CD4-positive, alpha-beta T cell (primary cell): ENCODE measurements around the gene PAPOLA. TPM values are rescaled to one million over a fixed set of nuclear protein-coding genes. Genes with fewer than 3 reads are reported as not detected.

Source experiments
- ATAC-seq: fragments of 200-7000 bp; cut with Tn5 transposase; one replicate; pipeline ENCODE4 v1.10.0; 2022; ENCODE audit warnings: mild to moderate bottlenecking; ENCODE audit not compliant: poor library complexity
- CTCF ChIA-PET: fragments of 350-600 bp; sonication (Branson Sonifier 250); formaldehyde crosslinking; loops from one replicate; lab custom pipeline; 2021; ENCODE audit warnings: antibody characterized with exemption, inconsistent platforms; lab: Charles Lee
- POLR2A ChIA-PET: fragments of 350-600 bp; sonication (Branson Sonifier 250); formaldehyde crosslinking; loops from one replicate; lab custom pipeline; 2021; ENCODE audit warnings: antibody characterized with exemption, inconsistent platforms; lab: Charles Lee
- DNase-seq, 14 experiments: peaks; one replicate each; pipeline ENCODE4 v3.0.0-alpha.2; 2013 to 2020; ENCODE audit warnings: mixed read lengths in 2 of 14
- H3K27ac ChIP-seq, 2 donors: one replicate each; pipeline versions ENCODE4 v1.5.1 to v1.7.0; 2013; ENCODE audit warnings: low read length in 2 of 2, low read depth in 1 of 2, mild to moderate bottlenecking in 1 of 2
- H3K27me3 ChIP-seq, 2 experiments: 1 replicate in 1 of 2; 2 replicates in 1 of 2; pipeline versions ENCODE4 v1.6.1 to v1.7.0; 2013; ENCODE audit warnings: low read length in 2 of 2, control low read depth in 1 of 2, mild to moderate bottlenecking in 1 of 2, moderate library complexity in 1 of 2; ENCODE audit not compliant: insufficient read depth in 2 of 2, control insufficient read depth in 1 of 2
- H3K36me3 ChIP-seq: one replicate; pipeline ENCODE4 v1.6.1; 2013; ENCODE audit warnings: low read length, control low read depth; ENCODE audit not compliant: insufficient read depth
- H3K4me1 ChIP-seq: one replicate; pipeline ENCODE4 v1.6.1; 2013; ENCODE audit warnings: low read length, control low read depth; ENCODE audit not compliant: insufficient read depth
- H3K4me3 ChIP-seq: one replicate; pipeline ENCODE4 v1.5.1; 2013; ENCODE audit warnings: mild to moderate bottlenecking, low read length, moderate library complexity
- H3K9me3 ChIP-seq, 2 experiments: 1 replicate in 1 of 2; 2 replicates in 1 of 2; pipeline versions ENCODE4 v1.6.1 to v1.7.0; 2013; ENCODE audit warnings: low read length in 2 of 2, mild to moderate bottlenecking in 2 of 2, control low read depth in 1 of 2, moderate library complexity in 1 of 2; ENCODE audit not compliant: control insufficient read depth in 1 of 2, insufficient read depth in 1 of 2
- H3K27ac Mint-ChIP-seq: one replicate; pipeline ENCODE4 v1.8.0; 2020; ENCODE audit warnings: mixed read lengths
- H3K27me3 Mint-ChIP-seq: one replicate; pipeline ENCODE4 v1.8.0; 2021; ENCODE audit warnings: mixed read lengths
- H3K36me3 Mint-ChIP-seq: one replicate; pipeline ENCODE4 v1.8.0; 2021; ENCODE audit warnings: low read depth, mixed read lengths
- H3K4me1 Mint-ChIP-seq: one replicate; pipeline ENCODE4 v1.8.0; 2021; ENCODE audit warnings: low read depth, mixed read lengths
- H3K4me3 Mint-ChIP-seq: one replicate; pipeline ENCODE4 v1.8.0; 2020; ENCODE audit warnings: mild to moderate bottlenecking, mixed read lengths
- H3K9me3 Mint-ChIP-seq: one replicate; pipeline ENCODE4 v1.8.0; 2020; ENCODE audit warnings: mixed read lengths
- CTCF ChIP-seq: fragments of 200-600 bp; IDR thresholded peaks from one replicate; pipeline ENCODE4 v1.8.0; 2022; ENCODE audit warnings: antibody characterized with exemption, mild to moderate bottlenecking
- intact Hi-C, 2 experiments: fragments of 100-400 bp; cut with DNase I in 1 of 2; cut with micrococcal nuclease in 1 of 2; formaldehyde crosslinking; loops; one replicate each; pipeline versions ENCODE4 v1.15.1 to v1.9.0; 2023 to 2025; cut with DNase I, micrococcal nuclease
- total RNA-seq, 174 experiments: library from RNA in 2 of 174; stranded (reverse) in 2 of 174; gene quantifications; one replicate each; pipeline ENCODE4 v1.2.3 and lab custom pipeline; 2021 to 2026

Gene PAPOLA
- total RNA-seq, 2 experiments from 2014 or later, result 140 to 148 TPM

GRCh38 chr14:96598332-96598928 is 96.2 kb downstream of the PAPOLA start:
- no peak overlapping the region for H3K4me3 ChIP-seq
- Mint-ChIP-seq H3K4me3 (no peak overlapping the region), H3K4me1 (no peaks in the 10 kb centered on the region), H3K9me3 (no peaks in the 10 kb centered on the region), H3K27me3 (peaks cover 23% of the 10 kb centered on the region), H3K27ac (no peak overlapping the region), H3K36me3 (no peaks in the 10 kb centered on the region)
- H3K27ac ChIP-seq, result no peak overlapping the region
- ATAC-seq (no peak), DNase-seq (no peak)
- H3K4me1 ChIP-seq, result peaks cover under 1% of the 10 kb centered on the region
- ChIA-PET CTCF (no interaction called here), POLR2A (no interaction called here)
- intact Hi-C loops, result loop anchor here in 1 of 2 experiments (10.0 kb wide), 1 partner anchor 146 kb away; no protein-coding TSS in a partner anchor
- H3K36me3 ChIP-seq, result no peaks in the 10 kb centered on the region
- no peak for TF ChIP-seq CTCF
- peaks cover 2 to 4% of the 10 kb centered on the region in 2 experiments for H3K27me3 ChIP-seq
- peaks cover 0 to 9% of the 10 kb centered on the region in 2 experiments for H3K9me3 ChIP-seq

- ChIA-PET POLR2A (no interaction called here), CTCF (no interaction called here)
- H3K27me3 Mint-ChIP-seq, result peaks cover 30% of the 10 kb centered on the region
- DNase-seq, result no peak
- no peaks in the 10 kb centered on the region for H3K36me3 Mint-ChIP-seq
- Histone ChIP-seq H3K9me3 (peaks cover 0 to 9% of the 10 kb centered on the region in 2 experiments), H3K4me3 (no peak overlapping the region), H3K27ac (no peak overlapping the region), H3K4me1 (no peaks in the 10 kb centered on the region), H3K36me3 (no peaks in the 10 kb centered on the region), H3K27me3 (peaks cover 2 to 4% of the 10 kb centered on the region in 2 experiments)
- intact Hi-C loops, result loop anchor here in 1 of 2 experiments (10.0 kb wide), 1 partner anchor 146 kb away; no protein-coding TSS in a partner anchor
- H3K9me3 Mint-ChIP-seq, result no peaks in the 10 kb centered on the region
- no peak overlapping the region for H3K4me3 Mint-ChIP-seq
- no peak for ATAC-seq
- no peaks in the 10 kb centered on the region for H3K4me1 Mint-ChIP-seq
- H3K27ac Mint-ChIP-seq, result no peak overlapping the region
- TF ChIP-seq CTCF, result no peak
Measured at GRCh38 chr14:96599076-96599475, 96.9 kb downstream of the PAPOLA start.

GRCh38 chr14:96602186-96602585 is 100.0 kb downstream of the PAPOLA start:
- no peak for ATAC-seq
- POLR2A ChIA-PET, result no interaction called here
- Histone ChIP-seq H3K27me3 (peaks cover 2 to 4% of the 10 kb centered on the region in 2 experiments), H3K4me3 (no peak overlapping the region), H3K4me1 (no peaks in the 10 kb centered on the region), H3K36me3 (no peaks in the 10 kb centered on the region), H3K27ac (no peak overlapping the region), H3K9me3 (peaks cover 0 to 9% of the 10 kb centered on the region in 2 experiments)
- Mint-ChIP-seq H3K4me1 (no peaks in the 10 kb centered on the region), H3K9me3 (no peaks in the 10 kb centered on the region), H3K36me3 (no peaks in the 10 kb centered on the region), H3K4me3 (no peak overlapping the region), H3K27me3 (peaks cover 39% of the 10 kb centered on the region), H3K27ac (no peak overlapping the region)
- no peak for TF ChIP-seq CTCF
- CTCF ChIA-PET, result no interaction called here
- intact Hi-C loops, result no loop called here
- DNase-seq, result no peak
